Endothelial cell of hepatic sinusoid (primary cell): Measurements from ENCODE around the gene TLK1.

ENCODE experiments used
- in situ Hi-C: cut with HindIII; loops from 2 replicates; pipeline ENCODE4 v1.10.0; 2017; ENCODE audit warnings: low sequenced_read_pairs

TLK1 gene

DNA sequence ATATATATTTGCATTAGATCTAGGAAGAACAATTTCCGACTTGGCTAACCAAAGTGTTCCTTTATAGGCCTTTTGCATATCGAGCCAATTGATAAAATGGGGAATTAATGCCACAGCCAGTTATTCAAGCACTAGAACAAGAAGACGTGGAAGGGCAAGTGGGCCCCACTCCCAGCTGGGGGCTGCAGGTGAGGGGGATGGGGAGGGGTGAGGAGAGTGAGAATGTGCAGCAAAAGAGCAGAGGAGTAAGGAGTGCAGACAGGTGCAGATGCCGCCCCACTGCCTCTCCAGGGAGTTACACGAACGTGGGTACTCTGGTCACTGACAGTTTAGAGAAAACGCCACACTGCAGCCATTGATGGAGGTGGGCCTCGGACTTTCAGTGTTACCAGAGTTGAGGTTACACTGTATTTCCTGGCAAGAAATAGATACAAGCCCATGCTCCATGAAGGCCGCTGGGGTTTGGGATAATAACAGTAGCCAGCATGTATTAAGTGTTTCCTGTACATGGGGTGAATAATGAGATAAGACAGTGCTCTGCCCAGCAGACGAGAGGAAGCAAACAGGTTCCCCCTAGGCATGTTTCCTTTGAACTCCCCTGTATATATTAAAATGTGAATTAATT lies 190.7 kb downstream of the TLK1 start:
- in situ Hi-C loops, result no loop called here

GRCh38 chr2:170969030-170969429 lies 191.7 kb downstream of the TLK1 start:
- in situ Hi-C loops, result no loop called here

GRCh38 chr2:170968205-170969003 lies 192.3 kb downstream of the TLK1 start:
- in situ Hi-C loops, result no loop called here

DNA sequence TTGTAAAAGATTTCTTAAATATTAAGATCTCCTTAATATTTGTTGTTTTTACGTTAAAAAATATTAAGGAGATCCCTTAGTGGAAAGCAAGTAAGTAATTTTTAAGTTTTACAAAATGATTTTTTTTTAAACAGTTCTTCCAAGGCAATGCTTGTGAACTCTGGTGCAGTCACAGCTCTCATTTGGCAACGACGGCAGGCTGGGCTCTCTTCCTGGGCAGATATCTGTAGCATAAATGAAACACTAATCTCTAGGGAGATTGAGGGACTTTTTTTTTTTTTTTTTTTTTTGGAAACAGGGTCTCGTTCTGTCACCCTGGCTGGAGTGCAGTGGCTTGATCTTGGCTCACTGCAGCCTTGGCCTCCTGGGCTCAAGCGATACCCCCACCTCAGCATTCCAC lies 193.1 kb downstream of the TLK1 start:
- in situ Hi-C loops, result no loop called here

DNA sequence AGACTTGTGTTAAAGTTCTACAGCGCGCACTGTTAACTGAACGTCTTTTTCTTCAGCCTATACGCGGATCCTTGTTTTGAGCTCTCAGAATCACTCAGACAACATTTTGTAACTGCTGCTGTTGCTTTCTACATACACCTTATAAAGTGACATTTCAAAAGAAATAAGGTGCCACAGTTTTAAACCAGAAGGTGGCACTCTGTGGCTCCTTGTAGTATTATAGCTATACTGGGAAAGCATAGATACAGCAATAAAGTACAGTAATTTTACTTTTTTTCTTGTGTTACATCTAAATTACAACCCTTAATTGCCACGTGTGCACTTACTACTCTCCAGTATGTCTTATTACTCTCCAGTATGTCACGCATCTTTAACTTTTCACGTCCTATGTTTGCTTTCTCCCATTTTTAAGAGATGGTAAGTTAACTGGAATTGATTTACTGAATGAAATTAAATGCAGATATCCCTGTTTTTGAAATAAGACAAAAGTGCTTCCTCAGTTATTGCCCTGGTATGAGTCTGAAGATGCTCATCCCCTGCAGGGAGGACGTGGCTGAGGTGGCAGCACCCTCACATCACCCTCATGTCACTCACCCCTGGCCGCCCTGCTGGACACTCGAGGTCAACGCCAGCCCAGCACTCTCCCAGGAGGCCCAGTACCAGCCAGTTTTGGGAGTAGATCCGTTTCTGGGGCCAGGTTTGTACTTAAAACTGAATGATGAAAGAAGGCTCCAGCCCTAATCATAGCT lies 193.9 kb downstream of the TLK1 start:
- in situ Hi-C loops, result no loop called here

GRCh38 chr2:170965446-170966225 lies 195.1 kb downstream of the TLK1 start:
- in situ Hi-C loops, result no loop called here

- in situ Hi-C loops, result no loop called here
Observed at GRCh38 chr2:170963386-170963785, 197.3 kb downstream of the TLK1 start.

DNA sequence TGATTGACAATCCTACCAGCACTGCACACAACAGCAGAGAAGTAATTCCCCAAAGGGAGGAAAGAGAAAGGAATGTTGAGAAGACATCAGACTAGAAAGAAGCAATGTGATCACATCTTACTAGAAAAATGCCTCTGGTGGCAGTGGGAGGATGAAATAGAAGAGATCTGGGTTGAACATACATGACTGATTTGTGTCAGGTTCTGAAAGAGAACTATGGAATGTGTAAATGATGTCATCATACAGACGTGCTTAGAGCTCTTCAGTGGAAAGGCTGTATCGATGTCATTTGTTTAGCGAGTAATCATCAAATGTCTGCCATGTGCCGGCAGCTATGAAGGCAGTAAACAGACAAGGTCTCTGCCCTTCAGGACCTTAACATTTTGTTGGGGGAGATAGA lies 206.8 kb downstream of the TLK1 start:
- in situ Hi-C loops, result loop anchor here (10.0 kb wide), 1 partner anchor 291 kb away; no protein-coding TSS in a partner anchor

GRCh38 chr2:170950221-170950761 lies 210.4 kb downstream of the TLK1 start:
- in situ Hi-C loops, result loop anchor here (10.0 kb wide), 1 partner anchor 295 kb away; no protein-coding TSS in a partner anchor

GRCh38 chr2:170949415-170949814 lies 211.3 kb downstream of the TLK1 start:
- in situ Hi-C loops, result no loop called here

GRCh38 chr2:170944545-170944944 lies 216.1 kb downstream of the TLK1 start:
- in situ Hi-C loops, result no loop called here

DNA sequence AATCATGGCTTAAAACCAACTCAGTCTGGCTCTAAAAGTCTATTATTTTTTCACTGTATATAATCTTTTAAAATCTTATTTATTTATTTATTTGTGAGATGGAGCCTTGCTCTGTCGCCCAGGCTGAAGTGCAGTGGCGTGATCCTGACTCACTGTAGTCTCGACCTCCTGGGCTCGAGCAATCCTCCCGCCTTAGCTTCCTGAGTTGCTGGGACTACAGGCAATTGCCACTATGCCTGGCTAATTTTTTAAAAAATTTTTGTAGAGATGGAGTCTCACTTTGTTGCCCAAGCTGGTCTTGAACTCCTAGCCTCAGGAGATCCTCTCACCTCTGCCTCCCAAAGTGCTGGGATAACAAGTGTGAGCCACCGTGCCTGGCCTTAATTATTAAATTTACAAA lies 217.1 kb downstream of the TLK1 start:
- in situ Hi-C loops, result no loop called here

GRCh38 chr2:170943041-170943440 lies 217.7 kb downstream of the TLK1 start:
- in situ Hi-C loops, result no loop called here

DNA sequence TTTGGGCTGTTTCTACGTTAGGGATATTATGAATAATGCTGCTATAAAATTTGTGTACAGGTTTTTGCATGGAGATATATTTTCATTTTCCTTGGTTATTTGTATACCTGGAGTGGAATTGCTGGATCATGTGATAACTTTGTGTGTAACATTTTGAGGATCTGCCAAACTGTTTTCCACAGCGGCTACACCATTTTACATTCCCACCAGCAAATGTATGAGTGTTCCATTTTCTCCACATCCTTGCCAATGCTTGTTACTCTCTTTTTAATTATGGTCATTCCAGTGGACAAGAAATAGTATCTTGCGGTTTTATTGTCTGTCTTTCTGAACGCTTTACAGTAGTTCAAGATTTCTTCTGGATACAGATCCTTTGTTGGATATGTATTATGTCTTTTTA lies 218.1 kb downstream of the TLK1 start:
- in situ Hi-C loops, result no loop called here
